Activated naive CD4-positive, alpha-beta T cell treated with anti-CD3 and anti-CD28 coated beads for 36 hours (primary cell): ENCODE data around the gene ZNF526. TPM values are rescaled to one million over a fixed set of nuclear protein-coding genes. Genes with fewer than 3 reads are reported as not detected.
A peak's percentile ranks its signal among the peaks of the same experiment; 100 is the strongest.

Experiments
- CTCF ChIA-PET: fragments of 350-600 bp; sonication (Branson Sonifier 250); formaldehyde crosslinking; loops from one replicate; lab custom pipeline; 2021; ENCODE audit warnings: antibody characterized with exemption; lab: Charles Lee
- DNase-seq: peaks from one replicate; pipeline ENCODE4 v3.0.0-alpha.2; 2020
- H3K27ac Mint-ChIP-seq: one replicate; pipeline ENCODE4 v1.8.0; 2021; ENCODE audit warnings: mild to moderate bottlenecking, mixed read lengths
- H3K27me3 Mint-ChIP-seq: one replicate; pipeline ENCODE4 v1.8.0; 2021; ENCODE audit warnings: low read depth, mixed read lengths
- H3K36me3 Mint-ChIP-seq: one replicate; pipeline ENCODE4 v1.8.0; 2021; ENCODE audit warnings: low read depth, mixed read lengths
- H3K4me1 Mint-ChIP-seq: one replicate; pipeline ENCODE4 v1.8.0; 2021; ENCODE audit warnings: low read depth, mixed read lengths
- H3K4me3 Mint-ChIP-seq: one replicate; pipeline ENCODE4 v1.8.0; 2021; ENCODE audit warnings: mild to moderate bottlenecking, moderate library complexity, mixed read lengths
- H3K9me3 Mint-ChIP-seq: one replicate; pipeline ENCODE4 v1.8.0; 2021; ENCODE audit warnings: mixed read lengths
- intact Hi-C: fragments of 100-400 bp; cut with micrococcal nuclease; formaldehyde crosslinking; loops from one replicate; pipeline ENCODE4 v1.15.1; 2023
- total RNA-seq, 2 experiments: library from RNA; stranded (reverse); gene quantifications; one replicate each; pipeline ENCODE4 v1.2.3, GENCODE V29; 2021

The ZNF526 gene
- total RNA-seq, 2 experiments from 2014 or later: 11.5 to 11.6 TPM

DNA sequence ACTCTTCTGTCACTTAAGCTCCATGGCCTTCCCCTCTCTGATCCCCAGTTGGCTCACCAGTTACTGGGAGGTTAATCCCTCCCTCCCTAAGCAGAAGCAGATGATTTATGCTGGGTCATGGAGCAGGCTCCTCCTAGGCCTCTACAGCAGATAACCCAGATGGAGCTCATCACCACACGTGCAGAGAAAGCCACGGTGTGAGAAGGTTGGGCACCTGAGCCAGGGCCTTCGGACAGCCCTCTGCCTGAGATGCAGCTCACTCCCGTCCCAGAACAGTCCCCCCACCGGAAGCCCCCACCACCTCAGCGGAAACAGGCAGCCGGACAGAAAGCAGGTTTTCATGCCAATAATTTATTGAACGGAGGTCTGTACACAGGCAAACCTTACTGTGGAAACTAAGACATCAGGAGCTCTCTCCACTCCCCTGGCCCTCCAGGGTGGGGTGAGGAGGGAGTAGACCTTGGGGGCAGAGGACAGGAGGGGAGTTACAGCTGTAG, 9.8 kb downstream of the ZNF526 start:
- H3K36me3 Mint-ChIP-seq: peaks cover 27% of the 10 kb centered on the region
- H3K4me1 Mint-ChIP-seq: peaks cover 31% of the 10 kb centered on the region
- no peak overlapping the region for H3K4me3 Mint-ChIP-seq
- DNase-seq: no peak
- intact Hi-C loops: no loop called here
- no peaks in the 10 kb centered on the region for H3K9me3 Mint-ChIP-seq
- peak overlapping the region; percentile 34 for H3K27ac Mint-ChIP-seq
- CTCF ChIA-PET: interaction anchor here (1.2 to 3.3 kb wide), 3 partner anchors 13 to 67 kb away, joined by 3 to 8 read pairs (median 3); no protein-coding TSS in a partner anchor
- no peaks in the 10 kb centered on the region for H3K27me3 Mint-ChIP-seq

GRCh38 chr19:42230571-42230970, 10.5 kb downstream of the ZNF526 start:
- no peaks in the 10 kb centered on the region for H3K27me3 Mint-ChIP-seq
- intact Hi-C loops: no loop called here
- no peak overlapping the region for H3K4me3 Mint-ChIP-seq
- H3K9me3 Mint-ChIP-seq: no peaks in the 10 kb centered on the region
- peaks cover 31% of the 10 kb centered on the region for H3K36me3 Mint-ChIP-seq
- DNase-seq: no peak
- H3K27ac Mint-ChIP-seq: peak overlapping the region; percentile 61
- CTCF ChIA-PET: interaction anchor here (1.2 kb wide), 2 partner anchors 13 to 49 kb away, joined by 3 read pairs; no protein-coding TSS in a partner anchor
- H3K4me1 Mint-ChIP-seq: peaks cover 34% of the 10 kb centered on the region

- Mint-ChIP-seq H3K27me3 (no peaks in the 10 kb centered on the region), H3K4me3 (no peak overlapping the region), H3K36me3 (peaks cover 31% of the 10 kb centered on the region), H3K27ac (peak overlapping the region; percentile 46), H3K9me3 (no peaks in the 10 kb centered on the region), H3K4me1 (peaks cover 27% of the 10 kb centered on the region)
- CTCF ChIA-PET: no interaction called here
- DNase-seq: no peak
- intact Hi-C loops: no loop called here
Observed at GRCh38 chr19:42232435-42232834, 12.3 kb downstream of the ZNF526 start.

DNA sequence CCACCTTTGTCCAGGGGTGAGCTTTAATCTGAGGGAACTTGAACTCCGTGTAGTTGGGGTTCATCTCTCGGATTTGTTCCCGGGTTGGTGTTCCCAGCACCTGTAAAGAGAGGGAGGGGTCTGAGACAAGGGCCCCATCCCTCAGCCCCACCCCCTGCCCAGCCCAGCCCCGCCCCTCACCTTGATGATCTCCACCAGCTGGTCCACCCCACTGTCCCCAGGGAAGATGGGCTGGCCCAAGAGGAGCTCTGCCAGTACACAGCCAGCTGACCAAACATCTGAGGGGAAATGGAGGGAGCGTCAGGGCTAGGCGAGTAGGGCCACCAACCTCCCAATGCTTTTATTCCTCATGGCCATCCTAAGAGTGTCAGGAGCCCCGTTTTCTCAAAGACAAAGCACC, 13.0 kb downstream of the ZNF526 start:
- no peaks in the 10 kb centered on the region for H3K27me3 Mint-ChIP-seq
- H3K36me3 Mint-ChIP-seq: peaks cover 31% of the 10 kb centered on the region
- CTCF ChIA-PET: no interaction called here
- peaks cover 23% of the 10 kb centered on the region for H3K4me1 Mint-ChIP-seq
- no peak overlapping the region for H3K27ac Mint-ChIP-seq
- no peak for DNase-seq
- intact Hi-C loops: no loop called here
- no peak overlapping the region for H3K4me3 Mint-ChIP-seq
- no peaks in the 10 kb centered on the region for H3K9me3 Mint-ChIP-seq

DNA sequence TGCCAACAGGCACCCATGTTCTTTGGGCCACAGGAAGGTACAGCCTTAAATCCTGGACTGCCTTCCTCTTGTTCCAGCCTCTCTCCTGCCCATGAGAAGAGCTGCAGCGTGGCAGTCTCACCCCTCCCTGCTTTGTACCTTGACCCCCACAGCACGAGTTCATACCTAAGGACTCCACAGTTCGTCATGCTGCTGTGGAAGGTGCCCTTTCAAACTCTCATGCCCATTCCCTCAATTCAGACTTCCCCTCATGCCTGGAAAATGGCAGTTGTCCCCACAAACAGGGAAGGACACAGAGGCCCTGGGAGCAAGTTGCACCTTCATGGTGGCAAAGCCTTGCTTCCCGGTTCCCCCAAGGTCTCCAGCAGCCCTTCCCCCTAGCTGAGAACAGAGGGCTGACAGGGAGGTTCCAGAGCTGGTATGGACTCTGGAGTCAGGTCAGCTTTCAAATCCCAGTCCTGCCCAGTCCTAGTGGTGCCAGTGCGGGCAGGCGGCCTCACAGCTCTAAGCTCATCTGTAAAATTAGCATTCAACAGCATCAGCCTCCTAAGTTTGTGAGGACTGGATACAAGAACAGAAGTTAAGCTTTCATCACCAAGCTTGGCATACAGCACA, 13.7 kb downstream of the ZNF526 start:
- peaks cover 20% of the 10 kb centered on the region for H3K4me1 Mint-ChIP-seq
- peaks cover 31% of the 10 kb centered on the region for H3K36me3 Mint-ChIP-seq
- CTCF ChIA-PET: no interaction called here
- H3K4me3 Mint-ChIP-seq: no peak overlapping the region
- H3K9me3 Mint-ChIP-seq: no peaks in the 10 kb centered on the region
- intact Hi-C loops: no loop called here
- H3K27me3 Mint-ChIP-seq: no peaks in the 10 kb centered on the region
- no peak for DNase-seq
- H3K27ac Mint-ChIP-seq: peak overlapping the region; percentile 28

DNA sequence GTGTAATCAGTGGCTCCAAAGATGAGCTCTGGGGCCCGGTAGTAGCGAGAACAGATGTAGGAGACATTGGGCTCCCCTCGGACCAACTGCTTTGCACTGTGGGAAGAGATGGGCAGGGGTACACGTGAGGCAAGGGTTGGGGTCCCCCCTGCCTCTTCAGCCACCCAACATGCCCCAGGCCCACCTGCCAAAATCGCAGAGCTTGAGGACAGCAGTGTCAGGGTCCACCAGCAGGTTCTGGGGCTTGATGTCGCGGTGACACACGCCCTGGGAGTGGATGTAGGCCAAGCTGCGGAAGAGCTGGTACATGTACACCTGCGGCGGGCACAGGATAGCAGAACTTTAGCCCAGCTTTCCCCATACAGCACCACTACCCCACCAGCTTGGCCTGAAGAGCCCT, 14.3 kb downstream of the ZNF526 start:
- Mint-ChIP-seq H3K36me3 (peaks cover 31% of the 10 kb centered on the region), H3K4me1 (peaks cover 22% of the 10 kb centered on the region), H3K27me3 (no peaks in the 10 kb centered on the region)

GRCh38 chr19:42235181-42235580, 15.1 kb downstream of the ZNF526 start:
- intact Hi-C loops: no loop called here
- Mint-ChIP-seq H3K4me1 (peaks cover 25% of the 10 kb centered on the region), H3K27ac (no peak overlapping the region), H3K9me3 (no peaks in the 10 kb centered on the region), H3K4me3 (no peak overlapping the region), H3K27me3 (no peaks in the 10 kb centered on the region), H3K36me3 (peaks cover 30% of the 10 kb centered on the region)
- no peak for DNase-seq
- CTCF ChIA-PET: interaction anchor here (1.4 kb wide), 1 partner anchor 44 kb away, joined by 5 read pairs; no protein-coding TSS in a partner anchor

More for the DNA sequence above, 14.3 kb downstream of the ZNF526 start:
- intact Hi-C loops: no loop called here
- DNase-seq: no peak
- H3K27ac Mint-ChIP-seq: no peak overlapping the region
- CTCF ChIA-PET: interaction anchor here (1.4 kb wide), 1 partner anchor 45 kb away, joined by 5 read pairs; no protein-coding TSS in a partner anchor
- no peak overlapping the region for H3K4me3 Mint-ChIP-seq
- no peaks in the 10 kb centered on the region for H3K9me3 Mint-ChIP-seq

GRCh38 chr19:42239544-42240220, 19.6 kb downstream of the ZNF526 start:
- Mint-ChIP-seq H3K27me3 (no peaks in the 10 kb centered on the region), H3K27ac (no peak overlapping the region), H3K9me3 (no peaks in the 10 kb centered on the region), H3K4me1 (peaks cover 35% of the 10 kb centered on the region), H3K36me3 (peaks cover 23% of the 10 kb centered on the region), H3K4me3 (no peak overlapping the region)
- CTCF ChIA-PET: interaction anchor here (0.6 to 1.4 kb wide), 6 partner anchors 39 to 131 kb away, joined by 3 to 5 read pairs (median 3); partner anchors contain the start of gene POU2F2
- intact Hi-C loops: loop anchor here (10.0 kb wide), 1 partner anchor 355 kb away; the partner anchor contains the start of gene ARHGEF1
- DNase-seq: no peak

DNA sequence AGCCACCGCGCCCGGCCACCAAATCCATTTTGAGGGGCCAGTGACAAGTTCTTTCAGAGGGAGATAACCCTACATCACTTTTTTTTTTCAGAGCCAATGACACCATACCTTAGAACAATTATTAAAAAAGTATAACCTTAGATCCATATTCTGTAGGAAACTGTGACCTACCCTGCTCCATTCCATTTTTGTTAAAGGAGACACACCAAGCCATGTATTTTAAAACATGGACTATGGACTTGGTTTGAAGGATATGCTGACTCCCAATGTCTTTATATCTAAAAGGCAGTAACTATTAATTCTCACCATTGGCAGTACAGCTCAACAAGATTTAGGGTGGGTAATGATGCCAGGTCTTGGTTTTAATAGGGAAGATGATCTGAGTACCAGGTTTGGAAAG, 21.2 kb downstream of the ZNF526 start:
- intact Hi-C loops: loop anchor here (10.0 kb wide), 1 partner anchor 356 kb away; the partner anchor contains the start of gene ARHGEF1

GRCh38 chr19:42242069-42242511, 22.0 kb downstream of the ZNF526 start:
- peaks cover 9% of the 10 kb centered on the region for H3K36me3 Mint-ChIP-seq
- intact Hi-C loops: loop anchor here (1.0 to 10.0 kb wide), 8 partner anchors 22 to 383 kb away; partner anchors contain the start of genes ARHGEF1, RABAC1, ZNF526 and ZNF574
- no peaks in the 10 kb centered on the region for H3K27me3 Mint-ChIP-seq
- peak overlapping the region; percentile 87 for H3K4me3 Mint-ChIP-seq
- peak overlapping the region; percentile 82 for H3K27ac Mint-ChIP-seq
- CTCF ChIA-PET: interaction anchor here (0.7 to 6.0 kb wide), 6 partner anchors 9 to 133 kb away, joined by 3 to 57 read pairs (median 6); partner anchors contain the start of gene ZNF526
- no peaks in the 10 kb centered on the region for H3K9me3 Mint-ChIP-seq
- H3K4me1 Mint-ChIP-seq: peaks cover 50% of the 10 kb centered on the region
- DNase-seq: peak; percentile 35

More for the DNA sequence above, 21.2 kb downstream of the ZNF526 start:
- H3K36me3 Mint-ChIP-seq: peaks cover 10% of the 10 kb centered on the region
- H3K9me3 Mint-ChIP-seq: no peaks in the 10 kb centered on the region
- CTCF ChIA-PET: interaction anchor here (0.7 to 6.0 kb wide), 5 partner anchors 21 to 108 kb away, joined by 3 to 57 read pairs (median 4); partner anchors contain the start of gene ZNF526
- DNase-seq: no peak
- H3K4me3 Mint-ChIP-seq: peak overlapping the region; percentile 87
- H3K4me1 Mint-ChIP-seq: peaks cover 45% of the 10 kb centered on the region
- no peak overlapping the region for H3K27ac Mint-ChIP-seq
- H3K27me3 Mint-ChIP-seq: no peaks in the 10 kb centered on the region

- peak; percentile 97 for DNase-seq
- Mint-ChIP-seq H3K9me3 (no peaks in the 10 kb centered on the region), H3K27me3 (no peaks in the 10 kb centered on the region), H3K36me3 (peaks cover 10% of the 10 kb centered on the region), H3K27ac (peak within 1 kb of the TSS; percentile 99), H3K4me1 (peaks cover 53% of the 10 kb centered on the region), H3K4me3 (peak within 1 kb of the TSS; percentile 87)
- intact Hi-C loops: loop anchor here (1.0 to 10.0 kb wide), 9 partner anchors 22 to 383 kb away; partner anchors contain the start of genes ARHGEF1, RABAC1, ZNF526 and ZNF574
- CTCF ChIA-PET: interaction anchor here (0.6 to 6.0 kb wide), 8 partner anchors 12 to 519 kb away, joined by 3 to 57 read pairs (median 4); no protein-coding TSS in a partner anchor
Observed at GRCh38 chr19:42242512-42243409, 22.6 kb downstream of the ZNF526 start, which contains the start of gene GSK3A. Gene GSK3A, minus strand, starts transcription at chr19:42242602. Its CDS starts 137 bp downstream, at chr19:42242465.
